IMR-90 (cell line): Measurements from ENCODE around the gene FOXC1. TPM values are rescaled to one million over a fixed set of nuclear protein-coding genes. Genes with fewer than 3 reads are reported as not detected.

ENCODE experiments used
- ATAC-seq: fragments of 200-7000 bp; cut with Tn5 transposase; 2 replicates; pipeline ENCODE4 v1.9.1; 2020; ENCODE audit warnings: low read depth, mild to moderate bottlenecking, moderate library complexity
- BruUV-seq: library from RNA; stranded (reverse); fragments of 400-500 nt; replicated peaks from 2 replicates; lab custom pipeline; 2021; lab: Mats Ljungman, UMichigan
- CTCF ChIA-PET: fragments of 300-600 bp; formaldehyde crosslinking; extraction: SDS; loops from one replicate; lab custom pipeline; 2021; ENCODE audit warnings: antibody characterized with exemption; lab: Yijun Ruan, JAX
- POLR2A ChIA-PET: fragments of 300-600 bp; sonication (Branson Sonifier 250); formaldehyde crosslinking; loops from one replicate; lab custom pipeline; 2022; ENCODE audit warnings: antibody characterized with exemption; ENCODE audit not compliant: unreplicated experiment; lab: Charles Lee
- DNase-seq: peaks from one replicate; pipeline ENCODE4 v3.0.0; 2013
- H2AFZ ChIP-seq: replicated peaks from 2 replicates; pipeline ENCODE3; 2013; ENCODE audit warnings: low read length, mild to moderate bottlenecking; ENCODE audit not compliant: poor library complexity
- H2AK5ac ChIP-seq: 2 replicates; pipeline ENCODE4 v1.6.1; 2013; ENCODE audit warnings: low read depth, low read length, inconsistent platforms
- H2AK9ac ChIP-seq: replicated peaks from 2 replicates; pipeline ENCODE3; 2013; ENCODE audit warnings: mild to moderate bottlenecking, low read depth, low read length, moderate library complexity; ENCODE audit not compliant: poor library complexity
- H2BK120ac ChIP-seq: 2 replicates; pipeline ENCODE4 v1.6.1; 2013; ENCODE audit warnings: low read depth, low read length, inconsistent platforms
- H2BK15ac ChIP-seq: 3 replicates; pipeline ENCODE4 v1.6.1; 2013; ENCODE audit warnings: low read depth, low read length, inconsistent platforms
- H2BK20ac ChIP-seq: 2 replicates; pipeline ENCODE4 v1.6.1; 2013; ENCODE audit warnings: low read depth, mild to moderate bottlenecking, inconsistent platforms, low read length, moderate library complexity
- H2BK5ac ChIP-seq: 2 replicates; pipeline ENCODE4 v1.6.1; 2013; ENCODE audit warnings: mild to moderate bottlenecking, low read depth, low read length, inconsistent platforms; ENCODE audit not compliant: poor library complexity, severe bottlenecking
- H3K14ac ChIP-seq: replicated peaks from 2 replicates; pipeline ENCODE4 v1.6.1; 2013; ENCODE audit warnings: low read depth, low read length, inconsistent platforms
- H3K18ac ChIP-seq: 2 replicates; pipeline ENCODE4 v1.6.1; 2013; ENCODE audit warnings: low read depth, low read length, control low read depth
- H3K23ac ChIP-seq: 2 replicates; pipeline ENCODE4 v1.6.1; 2013; ENCODE audit warnings: low read depth, low read length, inconsistent platforms
- H3K27ac ChIP-seq: 2 replicates; pipeline ENCODE4 v1.5.1; 2013; ENCODE audit warnings: mild to moderate bottlenecking, control low read depth, low read length; ENCODE audit not compliant: insufficient read depth
- H3K27me3 ChIP-seq: 2 replicates; pipeline ENCODE4 v1.6.1; 2013; ENCODE audit warnings: low read length; ENCODE audit not compliant: control insufficient read depth, insufficient read depth
- H3K36me3 ChIP-seq: 2 replicates; pipeline ENCODE4 v1.6.1; 2013; ENCODE audit warnings: low read length, mixed read lengths; ENCODE audit not compliant: control insufficient read depth, insufficient read depth
- H3K4ac ChIP-seq: 2 replicates; pipeline ENCODE4 v1.6.1; 2013; ENCODE audit warnings: low read depth, low read length, inconsistent platforms
- H3K4me1 ChIP-seq: 2 replicates; pipeline ENCODE4 v1.6.1; 2013; ENCODE audit warnings: low read length, mixed read lengths; ENCODE audit not compliant: control insufficient read depth, insufficient read depth
- H3K4me2 ChIP-seq: 2 replicates; pipeline ENCODE4 v1.6.1; 2013; ENCODE audit warnings: low read depth, mild to moderate bottlenecking, control low read depth, low read length, moderate library complexity
- H3K4me3 ChIP-seq: 2 replicates; pipeline ENCODE4 v1.5.1; 2013; ENCODE audit warnings: low read depth, mild to moderate bottlenecking, control low read depth, low read length, moderate library complexity; ENCODE audit not compliant: insufficient read depth
- H3K56ac ChIP-seq: 2 replicates; pipeline ENCODE4 v1.6.1; 2013; ENCODE audit warnings: low read length, inconsistent platforms; ENCODE audit not compliant: insufficient read depth; ENCODE audit errors: extremely low read depth
- H3K79me1 ChIP-seq, 2 experiments: 2 replicates each; pipeline ENCODE4 v1.6.1; 2013; ENCODE audit warnings: low read length in 2 of 2, inconsistent platforms in 1 of 2, low read depth in 1 of 2
- H3K9ac ChIP-seq: 2 replicates; pipeline ENCODE4 v1.6.1; 2013; ENCODE audit warnings: low read depth, low read length, control low read depth
- H3K9me1 ChIP-seq: 2 replicates; pipeline ENCODE4 v1.6.1; 2013; ENCODE audit warnings: low read length, inconsistent platforms; ENCODE audit not compliant: insufficient read depth
- H3K9me3 ChIP-seq: 2 replicates; pipeline ENCODE4 v1.6.1; 2013; ENCODE audit warnings: low read length; ENCODE audit not compliant: control insufficient read depth, insufficient read depth
- H4K20me1 ChIP-seq: 2 replicates; pipeline ENCODE4 v1.6.1; 2013; ENCODE audit warnings: low read length, inconsistent platforms; ENCODE audit not compliant: insufficient read depth
- H4K5ac ChIP-seq: 2 replicates; pipeline ENCODE4 v1.6.1; 2013; ENCODE audit warnings: mild to moderate bottlenecking, low read depth, low read length, control low read depth
- H4K8ac ChIP-seq, 2 experiments: 2 replicates each; pipeline ENCODE4 v1.6.1; 2013; ENCODE audit warnings: low read depth in 2 of 2, low read length in 2 of 2, control low read depth in 1 of 2, inconsistent platforms in 1 of 2
- H4K91ac ChIP-seq: 2 replicates; pipeline ENCODE4 v1.6.1; 2013; ENCODE audit warnings: low read depth, low read length, inconsistent platforms; ENCODE audit not compliant: insufficient read depth
- CEBPB ChIP-seq: IDR thresholded peaks from 2 replicates; pipeline ENCODE4 v1.6.1; 2012; ENCODE audit warnings: low read depth, low read length, improper control_type of control experiment
- FOS ChIP-seq: fragments of 150-350 bp; IDR thresholded peaks from 2 replicates; pipeline ENCODE4 v1.6.1; 2016; ENCODE audit warnings: low read depth, low read length
- MAZ ChIP-seq: IDR thresholded peaks from 2 replicates; pipeline ENCODE4 v1.6.1; 2012; ENCODE audit warnings: low read depth, mild to moderate bottlenecking, low read length, improper control_type of control experiment, moderate library complexity, borderline replicate concordance
- POLR2A ChIP-seq: IDR thresholded peaks from 2 replicates; pipeline ENCODE4 v1.6.1; 2012; ENCODE audit warnings: mild to moderate bottlenecking, low read depth, low read length
- RAD21 ChIP-seq: IDR thresholded peaks from 2 replicates; pipeline ENCODE4 v1.6.1; 2012; ENCODE audit warnings: low read length, improper control_type of control experiment
- RCOR1 ChIP-seq: IDR thresholded peaks from 2 replicates; pipeline ENCODE4 v1.6.1; 2012; ENCODE audit warnings: mild to moderate bottlenecking, low read length, improper control_type of control experiment; ENCODE audit not compliant: insufficient replicate concordance
- SMC3 ChIP-seq: fragments of 150-350 bp; IDR thresholded peaks from 2 replicates; pipeline ENCODE4 v1.6.1; 2016; ENCODE audit warnings: low read depth, mild to moderate bottlenecking, antibody characterized with exemption, low read length, moderate library complexity
- WGBS, 2 experiments: methylation state at CpG; one replicate each; pipeline versions ENCODE4 v1.1.5 to v1.1.7; 2013; ENCODE audit warnings: missing lambda C conversion rate in 2 of 2; ENCODE audit not compliant: insufficient read length in 1 of 2; ENCODE audit errors: extremely low coverage in 2 of 2; 5-methylcytosine and 5-hydroxymethylcytosine counted together
- dilution Hi-C: fragments of 300-500 bp; cut with HindIII; formaldehyde crosslinking; loops from one replicate; pipeline ENCODE4 v1.14.3; 2018; ENCODE audit warnings: low sequenced_read_pairs; ENCODE audit not compliant: unreplicated experiment
- in situ Hi-C: fragments of 300-500 bp; cut with MboI; formaldehyde crosslinking; loops from 3 replicates; pipeline ENCODE4 v1.14.3; 2019; ENCODE audit warnings: low sequenced_read_pairs, inconsistent platforms, mixed read lengths
- intact Hi-C: fragments of 100-400 bp; cut with micrococcal nuclease; formaldehyde crosslinking; loops from 2 replicates; pipeline ENCODE4 v1.10.0; 2022
- polyA plus RNA-seq, 3 experiments: library from polyadenylated mRNA; depleted of rRNA; stranded (reverse); fragments of >200 nt; gene quantifications; 2 replicates each; pipeline ENCODE4 v1.2.3, GENCODE V29; 2012; ENCODE audit warnings: low replicate concordance in 1 of 3
- total RNA-seq: library from RNA; depleted of rRNA; stranded (reverse); fragments of >200 nt; gene quantifications from 2 replicates; pipeline ENCODE4 v1.2.3, GENCODE V29; 2012

The FOXC1 gene
- total and polyA plus RNA-seq, 2 of the 4 experiments (the other 2 are of a cell fraction), result 1.3 to 4.0 TPM

GRCh38 chr6:1629316-1629715 is 19.6 kb downstream of the FOXC1 start:
- no TSS peak for BruUV-seq
- H2BK20ac ChIP-seq, result no peak overlapping the region; the same call in 1 of the 2 replicates
- no peak overlapping the region for H2AFZ ChIP-seq
- in situ Hi-C loops, result no loop called here
- intact Hi-C loops, result no loop called here
- 100% methylated on average over 5 of the region's 14 CpGs; no CpG with 5 or more reads in 1 of the 2 experiments for WGBS, 2 experiments
- DNase-seq (no peak), ATAC-seq (no peak)
- TF ChIP-seq SMC3, result no peak
- TF ChIP-seq POLR2A, result no peak
- TF ChIP-seq MAZ, result no peak
- no peak for TF ChIP-seq FOS
- TF ChIP-seq RCOR1, result no peak
- TF ChIP-seq RAD21, result no peak
- TF ChIP-seq CEBPB, result no peak
- no peak overlapping the region for H2BK15ac ChIP-seq
- 0 out of 4 replicates have a peak, but pooled peaks cover 4 to 5% of the 10 kb centered on the region in 2 experiments for H3K79me1 ChIP-seq
- POLR2A ChIA-PET, result interaction anchor here (0.6 kb wide), 1 partner anchor 1249 kb away, joined by 4 read pairs; no protein-coding TSS in a partner anchor
- H3K9me3 ChIP-seq, result no peaks in the 10 kb centered on the region
- H3K14ac ChIP-seq, result no peak overlapping the region
- H4K20me1 ChIP-seq, result no peaks in the 10 kb centered on the region
- no peak overlapping the region for H3K9ac ChIP-seq
- H2AK5ac ChIP-seq, result peak overlapping the region; percentile 53
- H3K36me3 ChIP-seq, result no peaks in the 10 kb centered on the region
- H3K4me2 ChIP-seq, result no peak overlapping the region
- no peak overlapping the region for H3K27ac ChIP-seq
- no peak overlapping the region for H2AK9ac ChIP-seq
- CTCF ChIA-PET, result interaction anchor here (1.0 kb wide), 1 partner anchor 29 kb away, joined by 3 read pairs; no protein-coding TSS in a partner anchor
- H2BK120ac ChIP-seq, result no peak overlapping the region
- no peak overlapping the region for H4K5ac ChIP-seq
- H3K18ac ChIP-seq, result no peak overlapping the region
- no peak overlapping the region for H3K4me3 ChIP-seq
- H2BK5ac ChIP-seq, result no peak overlapping the region
- no peak overlapping the region; the same call in 1 of the 2 replicates for H3K4ac ChIP-seq
- H4K91ac ChIP-seq, result no peak overlapping the region
- peaks cover 18% of the 10 kb centered on the region for H3K4me1 ChIP-seq
- no peak overlapping the region for H4K8ac ChIP-seq
- no peak overlapping the region for H3K56ac ChIP-seq
- H3K27me3 ChIP-seq, result peaks cover 2% of the 10 kb centered on the region
- dilution Hi-C loops, result no loop called here
- 0 out of 2 replicates have a peak, but pooled peaks cover 3% of the 10 kb centered on the region for H3K9me1 ChIP-seq
- no peak overlapping the region for H3K23ac ChIP-seq
